Spleen (tissue), 7 donors: ENCODE results near the gene CABCOCO1.
"Not testable (repeated sequence)": the region's sequence is repeated elsewhere in the genome, so short reads cannot be mapped to it uniquely, and the experiment has no call there.

Source experiments
- POLR2A ChIP-seq, 3 donors: fragments of 450-650 bp; IDR thresholded peaks; one replicate each; pipeline ENCODE4 v1.5.1; 2017; ENCODE audit warnings: antibody characterized with exemption in 3 of 3, mild to moderate bottlenecking in 1 of 3
- POLR2AphosphoS5 ChIP-seq, 3 donors: sonication (generic); formaldehyde crosslinking; IDR thresholded peaks; one replicate each; pipeline ENCODE4 v1.5.1; 2017; ENCODE audit warnings: antibody characterized with exemption in 3 of 3
- TF ChIP-seq, protein P1 (sequence below), 11 experiments: fragments of 200-600 bp in 7 of 11; fragments of 450-650 bp in 4 of 11; sonication (generic) in 4 of 11; IDR thresholded peaks in 8 of 11; conservative IDR thresholded peaks in 3 of 11; 1 replicate in 7 of 11; 2 replicates in 4 of 11; pipeline versions ENCODE4 v1.4.0 to v1.8.0; 2016 to 2021; ENCODE audit warnings: antibody characterized with exemption in 11 of 11, inconsistent platforms in 4 of 11, mild to moderate bottlenecking in 1 of 11
- donor health status: DM: no; HTN: no; CAD: no; lungs with moderate emphysema.
- donor health status: DM: no; HTN: no; CAD: no.
- donor health status: DM: no; HTN: no; CAD: no.

GRCh38 chr10:61737455-61737854 lies 74.7 kb downstream of the CABCOCO1 start:
- TF ChIP-seq, protein P1, sequence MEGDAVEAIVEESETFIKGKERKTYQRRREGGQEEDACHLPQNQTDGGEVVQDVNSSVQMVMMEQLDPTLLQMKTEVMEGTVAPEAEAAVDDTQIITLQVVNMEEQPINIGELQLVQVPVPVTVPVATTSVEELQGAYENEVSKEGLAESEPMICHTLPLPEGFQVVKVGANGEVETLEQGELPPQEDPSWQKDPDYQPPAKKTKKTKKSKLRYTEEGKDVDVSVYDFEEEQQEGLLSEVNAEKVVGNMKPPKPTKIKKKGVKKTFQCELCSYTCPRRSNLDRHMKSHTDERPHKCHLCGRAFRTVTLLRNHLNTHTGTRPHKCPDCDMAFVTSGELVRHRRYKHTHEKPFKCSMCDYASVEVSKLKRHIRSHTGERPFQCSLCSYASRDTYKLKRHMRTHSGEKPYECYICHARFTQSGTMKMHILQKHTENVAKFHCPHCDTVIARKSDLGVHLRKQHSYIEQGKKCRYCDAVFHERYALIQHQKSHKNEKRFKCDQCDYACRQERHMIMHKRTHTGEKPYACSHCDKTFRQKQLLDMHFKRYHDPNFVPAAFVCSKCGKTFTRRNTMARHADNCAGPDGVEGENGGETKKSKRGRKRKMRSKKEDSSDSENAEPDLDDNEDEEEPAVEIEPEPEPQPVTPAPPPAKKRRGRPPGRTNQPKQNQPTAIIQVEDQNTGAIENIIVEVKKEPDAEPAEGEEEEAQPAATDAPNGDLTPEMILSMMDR (IDR thresholded peaks at IDR 0.05 in 8 of 11, conservative IDR thresholded peaks at IDR 0.05 in 3 of 11), result not testable (repeated sequence)
- not testable (repeated sequence) for TF ChIP-seq POLR2A, POLR2AphosphoS5 (IDR thresholded peaks at IDR 0.05)
